ENCODE measurements around the gene WDR27. TPM values are rescaled to one million over a fixed set of nuclear protein-coding genes. Genes with fewer than 3 reads are reported as not detected.

Gene WDR27
- total RNA-seq, 6 donors from 2014 or later = 20.1 to 80.7 (median 40.3) TPM

- peaks cover 0 to 12% (median 4%) of the 10 kb centered on the region in 4 donors for H3K36me3 ChIP-seq
- DNase-seq (peak in 1 of 2 donors; percentile 57), ATAC-seq (ENCODE audit: low FRiP score in 2 of 2) (no peak)
- no peaks in the 10 kb centered on the region for H3K4me1 ChIP-seq
- no peaks in the 10 kb centered on the region for H3K9me3 ChIP-seq
- WGBS, 2 donors = 96 to 98% methylated on average over 14 of the region's 14 CpGs
- no peaks in the 10 kb centered on the region for H3K27me3 ChIP-seq
- TF ChIP-seq CTCF (IDR thresholded peaks at IDR 0.05) (no peak), POLR2A (IDR thresholded peaks at IDR 0.05) (no peak), EP300 (IDR thresholded peaks at IDR 0.05) (no peak), POLR2AphosphoS5 (IDR thresholded peaks at IDR 0.05) (no peak)
- no peak overlapping the region for H3K27ac ChIP-seq
- H3K4me3 ChIP-seq = no peak overlapping the region
Observed at GRCh38 chr6:169638388-169638787, 63.4 kb downstream of the WDR27 start.

GRCh38 chr6:169635345-169635744 is 66.5 kb downstream of the WDR27 start:
- TF ChIP-seq CTCF (IDR thresholded peaks at IDR 0.05) (no peak), POLR2A (IDR thresholded peaks at IDR 0.05) (no peak), POLR2AphosphoS5 (IDR thresholded peaks at IDR 0.05) (no peak), EP300 (IDR thresholded peaks at IDR 0.05) (no peak)
- Histone ChIP-seq H3K9me3 (no peaks in the 10 kb centered on the region), H3K27me3 (no peaks in the 10 kb centered on the region), H3K27ac (no peak overlapping the region), H3K36me3 (peaks cover 0 to 25% (median 7%) of the 10 kb centered on the region in 4 donors), H3K4me3 (no peak overlapping the region), H3K4me1 (no peaks in the 10 kb centered on the region)
- no peak for DNase-seq
- no peak for ATAC-seq (ENCODE audit: low FRiP score in 2 of 2)
- WGBS, 2 donors = 95 to 97% methylated on average over 6 to 12 of the region's 12 CpGs

- Histone ChIP-seq H3K36me3 (peaks cover 0 to 26% (median 7%) of the 10 kb centered on the region in 4 donors), H3K4me1 (no peaks in the 10 kb centered on the region), H3K27ac (no peak overlapping the region), H3K9me3 (no peaks in the 10 kb centered on the region), H3K27me3 (no peaks in the 10 kb centered on the region), H3K4me3 (no peak overlapping the region)
- DNase-seq (no peak), ATAC-seq (ENCODE audit: low FRiP score in 2 of 2) (no peak)
- WGBS, 2 donors = 96 to 98% methylated on average over 11 of the region's 11 CpGs
- TF ChIP-seq POLR2AphosphoS5 (IDR thresholded peaks at IDR 0.05) (no peak), POLR2A (IDR thresholded peaks at IDR 0.05) (no peak), CTCF (IDR thresholded peaks at IDR 0.05) (no peak), EP300 (IDR thresholded peaks at IDR 0.05) (no peak)
Observed at GRCh38 chr6:169632841-169633240, 69.0 kb downstream of the WDR27 start.

GRCh38 chr6:169629256-169629655 is 72.6 kb downstream of the WDR27 start:
- Histone ChIP-seq H3K4me1 (no peaks in the 10 kb centered on the region), H3K4me3 (no peak overlapping the region), H3K36me3 (peaks cover 0 to 50% (median 16%) of the 10 kb centered on the region in 4 donors), H3K27me3 (no peaks in the 10 kb centered on the region), H3K9me3 (no peaks in the 10 kb centered on the region), H3K27ac (no peak overlapping the region)
- no peak for DNase-seq
- ATAC-seq (ENCODE audit: low FRiP score in 2 of 2) = no peak
- WGBS, 2 donors = 75 to 80% methylated on average over 4 of the region's 4 CpGs
- no peak for TF ChIP-seq POLR2AphosphoS5 (IDR thresholded peaks at IDR 0.05)
- TF ChIP-seq EP300 (IDR thresholded peaks at IDR 0.05) = no peak
- TF ChIP-seq CTCF (IDR thresholded peaks at IDR 0.05) = no peak
- no peak for TF ChIP-seq POLR2A (IDR thresholded peaks at IDR 0.05)
